Endothelial cell of umbilical vein (primary cell): ENCODE results near the gene PLA2G15.

ENCODE experiments used
- CTCF ChIP-seq, 2 donors: IDR thresholded peaks; 1 replicate in 1 of 2; 2 replicates in 1 of 2; pipeline ENCODE4 v1.5.1; 2011; ENCODE audit warnings: low read length in 2 of 2, mild to moderate bottlenecking in 2 of 2, moderate library complexity in 2 of 2, control low read depth in 1 of 2, inconsistent platforms in 1 of 2, low read depth in 1 of 2; ENCODE audit not compliant: insufficient read depth in 1 of 2; ENCODE audit errors: extremely low read depth in 1 of 2
- FOS ChIP-seq: IDR thresholded peaks from 2 replicates; pipeline ENCODE4 v1.6.1; 2011; ENCODE audit warnings: mild to moderate bottlenecking, low read length, moderate library complexity, borderline replicate concordance; ENCODE audit not compliant: insufficient read depth
- MAX ChIP-seq: IDR thresholded peaks from 2 replicates; pipeline ENCODE4 v1.6.1; 2011; ENCODE audit not compliant: insufficient read depth, insufficient read length
- POLR2A ChIP-seq: IDR thresholded peaks from 2 replicates; pipeline ENCODE4 v1.6.1; 2012; ENCODE audit warnings: low read depth, mild to moderate bottlenecking, control low read depth, low read length

DNA sequence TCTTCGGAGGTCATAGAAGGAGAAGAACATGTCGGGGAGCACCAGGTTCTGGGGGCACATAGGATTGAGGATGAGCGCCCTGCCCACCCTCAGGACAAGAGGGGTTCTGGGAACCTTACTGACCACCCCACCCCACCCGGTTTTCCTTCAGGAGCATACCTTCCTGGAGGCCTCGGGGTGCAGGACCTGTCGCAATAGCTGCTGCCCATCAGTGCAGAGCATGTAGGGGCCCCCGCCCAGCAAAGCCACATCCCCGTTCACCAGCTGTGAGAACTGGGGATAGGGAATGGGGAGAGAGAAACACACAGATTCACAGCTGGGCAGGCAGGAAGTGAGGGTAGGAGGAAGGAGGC, 11.4 kb upstream of the PLA2G15 start:
- TF ChIP-seq POLR2A (no peak), CTCF (IDR thresholded peaks at IDR 0.05; ENCODE audit: extremely low read depth in 1 of 2, insufficient read depth in 1 of 2, low read depth in 1 of 2, low read length in 2 of 2) (no peak), MAX (no peak), FOS (no peak)
